Sigmoid colon (tissue), 4 donors: ENCODE data around the gene CASP9.

Experiments used
- CTCF ChIP-seq, 4 experiments: fragments of 450-650 bp in 3 of 4; fragments of 200-600 bp in 1 of 4; IDR thresholded peaks; one replicate each; pipeline ENCODE4 v1.5.1; 2016 to 2019; ENCODE audit warnings: antibody characterized with exemption in 4 of 4, mild to moderate bottlenecking in 3 of 4, moderate library complexity in 2 of 4
- EP300 ChIP-seq, 4 donors: sonication (generic); formaldehyde crosslinking; IDR thresholded peaks; one replicate each; pipeline ENCODE4 v1.6.1; 2017; ENCODE audit warnings: antibody characterized with exemption in 4 of 4
- POLR2A ChIP-seq, 2 donors: fragments of 450-650 bp; IDR thresholded peaks; one replicate each; pipeline ENCODE4 v1.6.1; 2016; ENCODE audit warnings: antibody characterized with exemption in 2 of 2, mild to moderate bottlenecking in 2 of 2, moderate library complexity in 2 of 2
- POLR2AphosphoS5 ChIP-seq, 4 donors: sonication (generic); formaldehyde crosslinking; IDR thresholded peaks; one replicate each; pipeline ENCODE4 v1.6.1; 2017; ENCODE audit warnings: antibody characterized with exemption in 4 of 4

GRCh38 chr1:15515022-15515663, 8.9 kb downstream of the CASP9 start:
- TF ChIP-seq POLR2A (IDR thresholded peaks at IDR 0.05) = no peak
- TF ChIP-seq CTCF (IDR thresholded peaks at IDR 0.05) = no peak
- no peak for TF ChIP-seq POLR2AphosphoS5 (IDR thresholded peaks at IDR 0.05)
- no peak for TF ChIP-seq EP300 (IDR thresholded peaks at IDR 0.05)
